WI38 (cell line): ENCODE results near the gene ZNF385C.
"Not testable (repeated sequence)": the region's sequence is repeated elsewhere in the genome, so short reads cannot be mapped to it uniquely, and the experiment has no call there.

Experiments used
- H3K4me3 ChIP-seq: 2 replicates; pipeline ENCODE4 v1.5.1; 2011; ENCODE audit warnings: low read depth, mild to moderate bottlenecking, control low read depth, low read length
- TF ChIP-seq, protein P1 (sequence below): IDR thresholded peaks from 2 replicates; pipeline ENCODE4 v1.5.1; 2012; ENCODE audit warnings: low read depth, mild to moderate bottlenecking, control low read depth, low read length

Gene ZNF385C

DNA sequence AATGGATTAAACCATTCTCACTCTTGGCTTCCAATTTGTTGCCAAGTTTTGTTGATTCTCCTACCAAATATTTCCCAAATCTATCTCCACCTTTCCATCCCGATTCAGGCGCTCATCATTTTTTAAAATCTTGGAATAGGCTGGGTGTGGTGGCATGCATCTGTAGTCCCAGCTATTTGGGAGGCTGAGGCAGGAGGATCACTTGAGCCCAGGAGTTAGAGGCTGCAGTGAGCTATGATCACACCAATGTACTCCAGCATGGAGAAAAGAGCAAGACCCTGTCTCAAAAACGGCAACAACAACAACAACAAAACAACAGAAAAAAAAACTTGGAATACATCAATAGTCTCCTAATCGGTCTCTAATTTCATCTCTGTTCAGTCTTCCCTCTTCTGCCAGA is 79.3 kb downstream of the ZNF385C start:
- TF ChIP-seq, protein P1, sequence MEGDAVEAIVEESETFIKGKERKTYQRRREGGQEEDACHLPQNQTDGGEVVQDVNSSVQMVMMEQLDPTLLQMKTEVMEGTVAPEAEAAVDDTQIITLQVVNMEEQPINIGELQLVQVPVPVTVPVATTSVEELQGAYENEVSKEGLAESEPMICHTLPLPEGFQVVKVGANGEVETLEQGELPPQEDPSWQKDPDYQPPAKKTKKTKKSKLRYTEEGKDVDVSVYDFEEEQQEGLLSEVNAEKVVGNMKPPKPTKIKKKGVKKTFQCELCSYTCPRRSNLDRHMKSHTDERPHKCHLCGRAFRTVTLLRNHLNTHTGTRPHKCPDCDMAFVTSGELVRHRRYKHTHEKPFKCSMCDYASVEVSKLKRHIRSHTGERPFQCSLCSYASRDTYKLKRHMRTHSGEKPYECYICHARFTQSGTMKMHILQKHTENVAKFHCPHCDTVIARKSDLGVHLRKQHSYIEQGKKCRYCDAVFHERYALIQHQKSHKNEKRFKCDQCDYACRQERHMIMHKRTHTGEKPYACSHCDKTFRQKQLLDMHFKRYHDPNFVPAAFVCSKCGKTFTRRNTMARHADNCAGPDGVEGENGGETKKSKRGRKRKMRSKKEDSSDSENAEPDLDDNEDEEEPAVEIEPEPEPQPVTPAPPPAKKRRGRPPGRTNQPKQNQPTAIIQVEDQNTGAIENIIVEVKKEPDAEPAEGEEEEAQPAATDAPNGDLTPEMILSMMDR = no peak
- no peak overlapping the region for H3K4me3 ChIP-seq

DNA sequence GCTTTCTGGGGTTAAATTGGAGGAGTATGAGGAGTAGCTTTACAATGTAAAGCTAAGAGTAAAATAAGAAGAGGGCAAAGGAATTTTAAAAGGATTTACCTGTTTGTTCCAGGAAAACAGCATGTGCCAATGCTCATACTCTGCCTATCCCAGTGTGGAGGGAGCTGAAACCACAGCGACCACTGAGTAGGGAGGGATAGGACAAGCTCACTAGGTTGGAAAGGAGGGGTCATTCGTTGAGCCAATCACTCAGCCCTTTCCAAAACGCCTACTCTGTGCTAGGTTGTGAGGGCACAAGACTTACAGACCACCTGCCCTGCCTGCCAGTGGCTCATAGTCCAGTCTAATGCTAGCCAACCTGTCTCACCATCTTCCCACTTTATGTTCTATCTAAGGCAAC is 79.9 kb downstream of the ZNF385C start:
- H3K4me3 ChIP-seq = peak overlapping the region; percentile 95
- TF ChIP-seq, protein P1 = no peak

DNA sequence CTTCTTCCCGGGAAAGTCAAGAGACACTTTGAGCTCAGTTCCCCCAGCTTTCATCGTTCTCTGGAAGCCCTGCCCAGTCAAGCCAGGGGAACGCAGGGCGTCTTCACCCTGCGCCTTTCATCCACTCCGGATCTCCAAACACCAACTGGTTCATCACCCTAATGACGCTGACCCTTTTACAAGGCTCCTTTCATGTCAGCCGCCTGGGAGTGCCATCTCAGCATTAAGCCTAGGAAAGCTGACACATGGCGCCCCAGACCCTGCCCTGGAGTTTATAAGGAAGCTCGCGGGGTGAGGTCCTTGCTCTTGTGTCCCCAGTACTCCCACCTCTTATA is 80.4 kb downstream of the ZNF385C start:
- peak overlapping the region; percentile 95 for H3K4me3 ChIP-seq
- TF ChIP-seq, protein P1 = no peak

DNA sequence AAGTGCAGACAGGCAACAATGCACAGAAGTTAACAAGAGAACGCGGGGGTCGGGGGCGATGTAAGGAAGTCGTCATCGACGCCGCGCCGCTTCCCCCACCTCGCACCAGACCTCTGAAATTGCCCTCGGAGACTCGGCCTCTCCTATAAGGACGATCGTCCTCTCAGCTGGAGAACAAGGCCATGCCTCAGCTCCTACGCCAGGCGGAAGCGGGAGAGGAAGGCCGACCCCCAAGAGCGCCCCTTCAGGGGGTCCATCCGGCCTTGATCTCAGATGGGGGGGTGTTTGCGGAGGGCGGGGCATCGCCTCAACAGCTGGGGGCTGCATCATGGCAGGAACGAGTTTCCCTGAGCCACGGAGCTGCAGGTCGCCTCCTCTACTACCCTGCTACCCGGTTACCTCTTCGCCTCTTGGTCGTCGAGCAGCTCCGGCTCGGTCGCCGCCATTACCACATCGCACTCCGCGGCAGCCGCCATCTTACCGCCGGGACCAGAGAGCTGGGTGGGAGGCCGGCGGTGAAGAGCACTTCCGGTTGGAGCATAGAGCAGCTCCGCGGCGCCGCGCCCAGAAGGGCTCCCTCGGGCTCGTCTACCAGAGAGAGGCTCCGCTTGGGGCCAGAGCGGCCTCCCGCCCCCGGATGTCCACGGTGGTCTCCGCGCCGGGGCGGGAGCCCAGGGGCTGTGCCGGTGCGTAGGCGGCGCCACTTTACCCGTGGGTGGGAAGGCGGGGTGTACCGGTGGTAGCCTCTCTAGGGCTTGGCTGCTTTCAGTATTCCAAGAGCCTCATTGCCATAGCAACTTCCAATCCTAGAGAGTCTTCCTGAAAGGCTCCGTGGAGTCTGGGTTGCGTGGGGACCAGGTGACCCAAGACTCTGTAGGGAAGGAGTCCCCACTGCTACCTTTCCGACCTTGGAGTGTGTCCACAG is 81.1 kb downstream of the ZNF385C start, which contains the start of gene DNAJC7:
TSS of gene DNAJC7 (minus strand) at position 499 of the 925 bp plus-strand sequence. CDS start at position 476, 23 bp downstream.
- TF ChIP-seq, protein P1 = no peak
- peak within 1 kb of the TSS; percentile 95 for H3K4me3 ChIP-seq

DNA sequence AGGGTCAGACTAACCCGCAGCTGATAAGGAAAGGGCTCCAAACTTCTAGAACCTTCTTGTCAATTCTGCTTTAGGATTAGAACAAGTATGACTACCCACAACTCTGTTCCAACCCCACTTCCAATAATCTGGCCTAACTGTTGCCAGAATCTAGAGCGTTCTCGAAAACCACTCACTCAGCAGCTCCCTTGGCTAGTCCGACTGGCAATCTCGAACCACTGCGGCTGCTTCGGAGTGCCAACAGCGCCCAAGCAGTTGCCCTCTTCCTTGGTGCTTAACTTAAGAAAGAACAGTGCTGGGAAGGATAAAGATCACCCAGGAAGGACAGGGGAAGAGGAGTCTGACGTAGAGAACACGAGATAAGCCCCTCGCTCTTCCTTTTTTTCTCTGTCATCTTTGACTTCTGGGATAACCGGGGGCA is 81.9 kb downstream of the ZNF385C start:
- TF ChIP-seq, protein P1 = no peak
- H3K4me3 ChIP-seq = peak overlapping the region; percentile 95

DNA sequence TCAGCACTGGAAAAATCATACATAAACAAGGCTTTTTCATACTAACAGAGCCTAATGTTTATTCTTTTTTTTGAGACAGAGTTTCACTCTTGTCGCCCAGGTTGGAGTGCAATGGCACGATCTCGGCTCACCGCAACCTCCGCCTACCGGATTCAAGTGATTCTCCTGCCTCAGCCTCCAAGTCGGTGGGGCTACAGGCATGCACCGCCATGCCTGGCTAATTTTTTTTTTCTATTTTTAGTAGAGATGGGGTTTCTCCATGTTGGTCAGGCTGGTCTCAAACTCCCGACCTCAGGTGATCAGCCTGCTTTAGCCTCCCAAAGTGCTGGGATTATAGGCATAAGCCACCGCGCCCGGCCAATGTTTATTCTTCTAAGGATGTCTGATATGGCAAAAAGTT is 84.5 kb downstream of the ZNF385C start:
- not testable (repeated sequence) for H3K4me3 ChIP-seq

DNA sequence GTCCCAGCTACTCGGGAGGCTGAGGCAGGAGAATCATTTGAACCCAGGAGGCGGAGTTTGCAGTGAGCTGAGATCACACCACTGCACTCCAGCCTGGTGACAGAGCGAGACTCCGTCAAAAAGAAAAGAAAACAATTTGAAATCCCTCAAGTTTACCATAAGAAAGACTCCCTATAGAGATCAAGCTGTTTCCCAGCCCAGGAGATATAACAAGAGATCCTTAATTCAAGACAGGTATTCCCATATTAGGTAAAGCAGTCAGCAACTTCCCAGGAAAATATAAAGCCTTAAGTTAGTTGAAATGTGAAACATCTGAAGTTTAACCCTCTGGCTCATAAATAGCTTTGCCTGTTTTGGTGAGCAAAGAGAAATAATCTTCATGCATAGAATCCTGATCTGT is 85.9 kb downstream of the ZNF385C start:
- not testable (repeated sequence) for H3K4me3 ChIP-seq

DNA sequence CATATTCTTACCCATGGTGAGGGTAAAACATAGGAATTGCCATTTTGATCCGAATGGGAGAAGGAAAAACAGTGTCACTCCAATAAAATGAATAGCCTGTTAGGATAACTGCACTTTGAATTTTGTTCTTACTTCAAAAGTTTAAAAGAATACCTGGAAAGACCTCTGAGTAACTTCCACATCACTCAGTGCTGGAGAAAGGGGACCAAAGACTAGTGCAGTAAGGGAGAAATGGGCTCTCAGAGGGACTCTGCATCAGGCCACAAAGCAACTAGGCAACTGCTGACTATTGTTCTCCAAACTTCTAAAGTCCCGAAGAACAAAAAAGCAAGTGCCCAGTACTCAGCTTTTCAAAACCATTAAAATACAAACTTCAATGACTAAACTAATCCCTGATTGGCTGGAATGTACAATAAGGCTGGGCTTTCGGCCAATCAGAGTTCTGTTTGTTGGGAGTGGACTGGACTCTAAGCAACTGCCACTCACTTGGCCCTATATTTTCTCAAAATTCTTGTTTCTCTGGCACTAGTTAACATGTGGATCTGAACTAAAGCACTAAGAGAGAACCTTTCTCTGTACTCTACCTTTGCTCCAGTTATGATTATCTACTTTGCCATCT is 87.3 kb downstream of the ZNF385C start:
- no peak overlapping the region for H3K4me3 ChIP-seq
- TF ChIP-seq, protein P1 = no peak

DNA sequence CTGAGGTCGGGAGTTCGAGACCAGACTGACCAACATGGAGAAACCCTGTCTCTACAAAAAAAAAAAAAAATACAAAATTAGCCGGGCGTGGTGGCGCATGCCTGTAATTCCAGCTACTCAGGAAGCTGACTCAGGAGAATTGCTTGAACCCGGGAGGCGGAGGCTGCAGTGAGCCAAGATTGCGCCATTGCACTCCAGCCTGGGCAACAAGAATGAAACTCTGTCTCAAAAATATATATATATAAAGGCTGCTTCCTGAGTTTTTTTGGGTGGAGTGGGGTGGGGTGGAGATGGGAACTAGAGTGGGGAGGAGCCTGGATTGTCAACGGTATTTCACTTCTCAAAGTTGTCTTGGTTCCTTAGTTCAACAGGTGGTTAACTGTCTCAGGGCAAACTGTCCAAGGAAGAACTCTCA is 88.0 kb downstream of the ZNF385C start:
- H3K4me3 ChIP-seq = not testable (repeated sequence)
